Stimulated activated effector memory CD8-positive, alpha-beta T cell treated with anti-CD3 and anti-CD28 coated beads, Interleukin-12 subunit alpha, Interleukin-12 subunit beta, amount 100 ng/mL, for 72 hours (primary cell): ENCODE results near the gene DMRT1.
"Not testable (repeated sequence)": the region's sequence is repeated elsewhere in the genome, so short reads cannot be mapped to it uniquely, and the experiment has no call there.

Experiments used
- ATAC-seq: fragments of 150-1000 bp; cut with Tn5 transposase; 2 replicates; pipeline ENCODE4 v1.10.0; 2021
- DNase-seq, 2 donors: peaks; one replicate each; pipeline ENCODE4 v3.0.0; 2021 to 2022; ENCODE audit warnings: low spot score in 2 of 2
- H3K27ac Mint-ChIP-seq: one replicate; pipeline ENCODE4 v1.8.0; 2022; ENCODE audit warnings: mild to moderate bottlenecking, mixed read lengths
- H3K36me3 Mint-ChIP-seq: one replicate; pipeline ENCODE4 v1.8.0; 2022; ENCODE audit warnings: mild to moderate bottlenecking, mixed read lengths
- H3K4me1 Mint-ChIP-seq: one replicate; pipeline ENCODE4 v1.8.0; 2022; ENCODE audit warnings: mixed read lengths
- H3K4me3 Mint-ChIP-seq: one replicate; pipeline ENCODE4 v1.8.0; 2022; ENCODE audit warnings: mild to moderate bottlenecking, mixed read lengths
- H3K9me3 Mint-ChIP-seq: one replicate; pipeline ENCODE4 v1.8.0; 2022; ENCODE audit warnings: mixed read lengths

DMRT1 gene

DNA sequence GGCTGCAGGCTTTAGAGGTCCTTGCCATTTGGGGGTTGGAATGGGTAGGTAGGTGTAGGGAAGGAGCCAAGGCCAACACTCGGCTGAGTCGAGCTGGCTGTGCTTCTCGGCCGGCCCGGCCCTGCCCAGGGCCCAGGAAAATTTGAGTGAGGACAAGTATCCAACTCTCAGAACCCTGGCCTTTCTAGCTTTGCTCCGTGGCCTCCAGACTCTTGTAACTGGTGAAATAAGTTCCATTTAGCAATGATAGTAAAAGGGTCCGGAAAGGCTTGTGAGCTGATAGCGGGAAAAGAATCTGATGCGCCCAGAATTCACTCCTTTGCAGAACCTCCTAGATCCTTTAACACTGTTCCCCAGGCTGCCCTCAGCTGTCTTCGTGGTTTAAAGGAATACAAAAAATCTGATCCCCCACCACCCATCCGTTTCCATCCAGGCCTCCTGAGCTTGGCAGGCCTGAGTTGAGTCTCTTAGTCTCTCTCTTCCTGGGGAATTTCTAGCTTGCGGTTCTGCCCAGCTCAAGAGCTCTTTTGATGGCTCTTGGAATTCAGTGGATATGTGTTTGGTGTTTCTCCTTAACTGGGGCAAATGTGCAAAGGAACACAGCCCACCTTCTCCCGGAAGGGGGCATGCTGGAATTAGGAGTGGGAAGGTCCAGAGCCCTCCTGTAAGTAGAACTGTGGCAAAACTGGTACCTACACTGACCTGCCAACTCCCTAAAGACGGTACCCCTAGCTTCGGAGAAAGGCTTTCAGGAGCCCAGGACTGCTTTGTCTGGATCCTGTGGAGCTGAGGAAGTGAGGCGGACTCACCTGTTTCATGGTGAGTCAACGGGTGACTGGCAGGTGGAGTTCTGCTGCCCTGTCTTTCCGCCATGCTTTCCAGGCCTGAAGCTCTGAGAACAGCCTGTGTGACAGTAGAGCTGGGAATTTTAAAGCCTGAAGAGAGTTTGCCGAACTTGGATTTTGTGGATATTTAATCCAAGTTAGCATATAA is 136.6 kb downstream of the DMRT1 start:
- no peak overlapping the region for H3K27ac Mint-ChIP-seq
- H3K4me3 Mint-ChIP-seq: no peak overlapping the region

DNA sequence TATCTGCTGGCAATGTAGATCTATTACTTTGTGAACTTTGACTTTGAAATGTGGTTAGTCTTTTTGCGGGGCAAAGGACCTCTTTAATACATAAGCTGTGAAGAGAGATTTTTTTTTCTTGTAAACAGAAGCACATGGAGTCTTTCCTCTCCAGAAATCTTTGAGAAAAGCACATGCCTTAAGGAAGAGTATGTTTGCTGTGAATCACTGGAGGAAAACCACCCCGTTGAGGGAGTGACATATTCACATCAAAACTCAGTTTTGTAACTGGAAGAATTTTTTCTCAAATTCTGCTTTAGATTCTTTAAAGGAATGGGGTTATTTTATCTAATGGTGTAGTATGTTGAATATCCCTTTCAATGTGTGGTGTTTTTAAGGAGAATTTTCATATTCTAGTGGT is 138.5 kb downstream of the DMRT1 start:
- ATAC-seq: no peak
- Mint-ChIP-seq H3K4me1 (no peaks in the 10 kb centered on the region), H3K27ac (no peak overlapping the region)

More for the DNA sequence above, 136.6 kb downstream of the DMRT1 start:
- Mint-ChIP-seq H3K4me1 (no peaks in the 10 kb centered on the region), H3K9me3 (no peaks in the 10 kb centered on the region), H3K36me3 (peaks cover 6% of the 10 kb centered on the region)
- ATAC-seq: no peak
- no peak for DNase-seq

DNA sequence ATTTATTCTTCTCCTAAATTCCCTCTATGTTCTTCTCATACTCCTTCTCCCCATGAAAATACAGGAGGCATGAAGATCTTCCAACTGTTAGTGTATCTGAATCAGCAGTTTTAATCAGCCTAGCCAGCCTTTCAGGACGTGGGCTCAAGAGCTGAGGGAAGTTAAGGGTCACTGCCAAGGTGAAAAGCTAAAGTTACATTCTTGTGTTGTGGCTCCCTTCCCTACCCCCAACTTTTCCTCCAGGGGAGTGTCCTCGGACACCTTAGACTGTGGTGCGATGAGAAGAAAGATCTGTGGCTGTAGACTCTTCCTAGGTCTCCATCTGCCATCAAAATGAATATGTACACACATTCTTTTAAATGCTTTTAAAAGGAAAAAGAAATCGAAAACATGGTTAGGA is 139.1 kb downstream of the DMRT1 start:
- no peaks in the 10 kb centered on the region for H3K4me1 Mint-ChIP-seq
- ATAC-seq (no peak), DNase-seq (no peak)
- H3K4me3 Mint-ChIP-seq: no peak overlapping the region
- H3K36me3 Mint-ChIP-seq: no peaks in the 10 kb centered on the region
- H3K9me3 Mint-ChIP-seq: no peaks in the 10 kb centered on the region
- H3K27ac Mint-ChIP-seq: no peak overlapping the region

More for the DNA sequence above, 138.5 kb downstream of the DMRT1 start:
- H3K36me3 Mint-ChIP-seq: peaks cover 3% of the 10 kb centered on the region
- DNase-seq: no peak
- no peaks in the 10 kb centered on the region for H3K9me3 Mint-ChIP-seq
- no peak overlapping the region for H3K4me3 Mint-ChIP-seq

DNA sequence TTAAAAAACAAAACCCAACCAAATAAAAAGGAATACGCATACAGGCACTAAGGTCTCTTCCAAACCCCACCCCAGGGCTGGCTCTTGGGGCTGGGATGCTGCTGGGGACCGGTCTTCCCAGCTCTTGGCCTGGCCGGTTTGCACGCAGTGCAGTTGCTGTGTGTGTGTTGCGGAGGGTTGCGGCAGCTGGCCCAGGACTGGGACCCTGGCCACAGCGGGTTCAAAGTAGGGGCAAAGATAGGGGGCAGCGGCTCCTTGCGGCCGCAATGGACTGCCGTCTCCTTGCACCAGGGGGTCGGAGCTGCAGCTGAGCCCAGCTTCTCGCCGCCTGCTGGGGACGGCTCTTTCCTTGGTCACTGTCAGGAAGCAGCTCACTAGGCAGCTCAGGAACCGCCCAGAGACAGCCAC is 140.0 kb downstream of the DMRT1 start:
- Mint-ChIP-seq H3K4me1 (no peaks in the 10 kb centered on the region), H3K4me3 (no peak overlapping the region), H3K9me3 (no peaks in the 10 kb centered on the region), H3K27ac (no peak overlapping the region), H3K36me3 (no peaks in the 10 kb centered on the region)
- no peak for ATAC-seq
- no peak for DNase-seq

DNA sequence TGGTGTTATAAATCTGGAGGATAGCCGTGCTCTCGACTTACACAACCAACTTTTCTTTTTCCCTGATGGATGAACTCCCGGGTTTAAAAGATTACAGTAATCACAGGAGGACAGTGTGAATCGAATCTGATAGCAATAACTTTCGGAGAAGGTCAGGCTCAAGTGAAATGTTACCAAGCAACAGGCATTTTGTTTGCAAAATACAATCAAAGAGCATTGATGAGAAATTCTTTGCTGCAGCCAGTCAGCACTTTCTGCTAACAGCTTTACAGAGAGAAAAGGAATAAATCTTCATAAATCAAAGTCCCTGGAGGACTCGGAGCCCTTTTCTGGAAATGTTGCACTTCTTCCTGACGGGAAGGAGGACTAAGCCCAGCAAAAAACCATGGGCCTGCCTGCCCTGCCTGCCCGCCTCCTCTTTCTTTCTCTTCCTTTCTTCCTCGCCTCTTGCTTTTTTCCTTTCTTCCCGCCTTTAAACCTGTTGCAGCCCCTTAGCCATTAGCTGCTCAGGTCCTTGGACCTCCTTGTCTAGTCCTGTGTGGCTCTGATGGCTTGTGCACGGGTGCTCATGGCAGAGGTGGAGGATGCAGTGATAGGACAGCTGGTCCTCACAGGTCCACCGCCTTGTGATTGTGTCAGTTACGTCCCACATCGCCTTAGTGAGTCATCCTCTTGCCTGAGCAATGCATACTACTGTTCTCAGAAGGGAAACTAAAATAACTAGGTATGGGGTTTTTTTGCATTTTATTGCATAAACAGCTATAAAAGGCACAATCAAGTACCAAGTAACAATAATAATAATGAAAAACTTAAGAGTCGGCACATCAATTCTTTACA is 141.1 kb downstream of the DMRT1 start:
- Mint-ChIP-seq H3K4me1 (no peaks in the 10 kb centered on the region), H3K9me3 (no peaks in the 10 kb centered on the region), H3K4me3 (no peak overlapping the region), H3K27ac (no peak overlapping the region), H3K36me3 (no peaks in the 10 kb centered on the region)
- DNase-seq: no peak
- peak; percentile 62 for ATAC-seq

DNA sequence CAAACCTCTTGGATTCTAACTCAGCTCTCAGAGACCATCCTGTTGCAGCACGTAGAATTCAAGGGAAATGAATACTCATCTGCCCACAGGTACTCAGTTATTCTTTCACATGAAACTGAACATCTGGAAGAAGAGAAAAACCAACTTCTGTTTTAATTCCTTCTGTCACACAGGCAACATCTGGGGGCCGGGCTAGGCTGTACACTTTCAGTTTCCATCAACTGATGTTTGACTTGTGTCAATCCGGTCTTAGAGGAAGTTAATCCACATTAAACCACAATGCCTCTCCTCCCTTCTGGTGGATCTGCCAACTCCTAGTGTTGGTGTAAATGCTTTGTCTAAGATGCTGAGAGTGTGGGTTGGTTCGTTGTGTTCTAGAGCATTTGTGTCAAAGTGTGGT is 152.5 kb downstream of the DMRT1 start:
- ATAC-seq: no peak
- H3K4me1 Mint-ChIP-seq: no peaks in the 10 kb centered on the region
- H3K9me3 Mint-ChIP-seq: no peaks in the 10 kb centered on the region

DNA sequence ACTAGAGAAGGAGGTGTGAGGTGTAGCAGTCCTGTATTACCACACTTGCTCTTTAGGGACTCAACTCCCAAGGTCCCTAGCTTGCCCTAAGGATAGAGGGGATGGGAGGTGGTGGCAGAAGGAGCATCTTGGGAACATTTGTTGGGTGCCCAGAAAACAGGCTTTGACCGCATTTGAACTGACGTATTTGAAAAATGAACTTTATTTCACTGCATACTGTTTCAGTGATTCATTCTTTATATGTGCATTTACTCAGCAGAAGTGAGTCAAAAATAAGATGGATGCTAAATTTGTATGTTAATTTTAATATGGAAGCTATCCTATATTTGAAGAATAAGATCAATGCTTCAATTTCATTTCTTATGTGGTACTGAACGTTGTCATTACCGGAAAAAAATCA is 153.7 kb downstream of the DMRT1 start:
- no peaks in the 10 kb centered on the region for H3K9me3 Mint-ChIP-seq
- no peaks in the 10 kb centered on the region for H3K4me1 Mint-ChIP-seq
- no peak overlapping the region for H3K4me3 Mint-ChIP-seq
- H3K36me3 Mint-ChIP-seq: no peaks in the 10 kb centered on the region
- DNase-seq: no peak
- no peak for ATAC-seq
- H3K27ac Mint-ChIP-seq: no peak overlapping the region

More for the DNA sequence above, 152.5 kb downstream of the DMRT1 start:
- Mint-ChIP-seq H3K4me3 (no peak overlapping the region), H3K27ac (no peak overlapping the region), H3K36me3 (no peaks in the 10 kb centered on the region)
- no peak for DNase-seq

DNA sequence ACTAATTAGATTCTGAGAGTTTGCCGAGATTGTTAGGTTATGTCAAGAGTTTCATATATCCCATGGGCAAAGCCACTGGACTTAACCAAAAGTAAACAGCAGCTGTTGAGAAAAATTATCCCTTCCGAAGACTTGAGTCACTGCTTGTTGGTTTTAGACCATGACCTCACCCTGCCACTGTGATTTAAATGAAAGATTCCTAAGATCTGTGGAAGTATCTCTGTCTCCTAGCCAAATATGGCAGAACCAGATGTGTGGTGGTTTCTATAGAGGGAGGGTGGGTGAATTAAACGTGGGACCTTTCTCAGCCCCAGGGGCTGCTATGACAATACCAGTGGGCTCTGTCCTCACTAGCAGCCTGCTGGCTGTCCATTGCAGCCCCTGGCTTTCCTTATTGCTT is 154.3 kb downstream of the DMRT1 start:
- no peaks in the 10 kb centered on the region for H3K36me3 Mint-ChIP-seq
- DNase-seq (no peak), ATAC-seq (no peak)

DNA sequence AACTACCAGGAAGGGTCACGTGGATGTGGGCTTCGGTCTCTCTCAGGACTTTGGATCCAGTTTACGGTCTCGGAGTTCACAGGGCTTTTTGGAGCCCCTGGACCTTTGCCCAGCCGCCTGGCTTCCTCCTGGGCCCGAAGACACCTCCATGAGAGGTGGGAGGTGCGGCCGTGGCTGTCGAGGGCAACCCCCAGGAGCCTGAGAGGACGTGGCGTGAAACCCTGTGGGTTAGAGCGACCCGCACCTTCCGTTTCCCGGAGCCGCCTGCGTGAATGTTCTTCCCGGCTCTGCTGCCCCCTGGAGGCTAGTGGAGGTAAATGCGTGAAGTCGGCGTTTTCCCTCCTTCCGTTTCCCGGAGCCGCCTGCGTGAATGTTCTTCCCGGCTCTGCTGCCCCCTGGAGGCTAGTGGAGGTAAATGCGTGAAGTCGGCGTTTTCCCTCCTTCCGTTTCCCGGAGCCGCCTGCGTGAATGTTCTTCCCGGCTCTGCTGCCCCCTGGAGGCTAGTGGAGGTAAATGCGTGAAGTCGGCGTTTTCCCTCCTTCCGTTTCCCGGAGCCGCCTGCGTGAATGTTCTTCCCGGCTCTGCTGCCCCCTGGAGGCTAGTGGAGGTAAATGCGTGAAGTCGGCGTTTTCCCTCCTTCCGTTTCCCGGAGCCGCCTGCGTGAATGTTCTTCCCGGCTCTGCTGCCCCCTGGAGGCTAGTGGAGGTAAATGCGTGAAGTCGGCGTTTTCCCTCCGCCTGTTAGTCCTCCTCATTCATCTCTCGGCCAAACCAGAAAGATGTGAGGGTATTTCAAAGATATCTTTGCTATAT is 157.0 kb downstream of the DMRT1 start:
- not testable (repeated sequence) for DNase-seq, H3K4me3 Mint-ChIP-seq, ATAC-seq

More for the DNA sequence above, 154.3 kb downstream of the DMRT1 start:
- H3K27ac Mint-ChIP-seq: no peak overlapping the region
- no peak overlapping the region for H3K4me3 Mint-ChIP-seq
- H3K9me3 Mint-ChIP-seq: no peaks in the 10 kb centered on the region
- no peaks in the 10 kb centered on the region for H3K4me1 Mint-ChIP-seq

DNA sequence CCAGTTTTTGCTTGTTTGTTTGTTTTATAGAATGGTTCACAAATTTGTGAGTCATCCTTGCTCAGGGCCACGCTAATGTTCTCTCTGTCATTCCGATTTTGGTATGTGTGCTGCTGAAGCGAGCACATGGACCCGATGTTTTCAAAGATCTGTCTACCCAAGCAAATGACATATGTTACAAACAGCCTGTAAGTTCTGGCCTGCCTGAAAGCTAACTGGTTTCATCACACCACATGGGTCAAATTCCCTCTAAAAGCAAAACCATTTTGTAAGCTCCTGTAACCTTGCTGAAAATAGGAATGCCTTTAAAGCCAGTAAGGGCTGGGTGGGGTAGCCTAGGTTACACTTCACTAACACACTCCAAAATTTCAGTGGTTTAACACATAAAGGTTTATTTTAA is 160.3 kb downstream of the DMRT1 start:
- H3K4me1 Mint-ChIP-seq: no peaks in the 10 kb centered on the region
- H3K27ac Mint-ChIP-seq: no peak overlapping the region
- H3K4me3 Mint-ChIP-seq: no peak overlapping the region
- no peaks in the 10 kb centered on the region for H3K36me3 Mint-ChIP-seq
- no peak for DNase-seq
- no peak for ATAC-seq
- no peaks in the 10 kb centered on the region for H3K9me3 Mint-ChIP-seq

More for the DNA sequence above, 157.0 kb downstream of the DMRT1 start:
- H3K9me3 Mint-ChIP-seq, H3K36me3 Mint-ChIP-seq, H3K27ac Mint-ChIP-seq, H3K4me1 Mint-ChIP-seq: not testable (repeated sequence)

DNA sequence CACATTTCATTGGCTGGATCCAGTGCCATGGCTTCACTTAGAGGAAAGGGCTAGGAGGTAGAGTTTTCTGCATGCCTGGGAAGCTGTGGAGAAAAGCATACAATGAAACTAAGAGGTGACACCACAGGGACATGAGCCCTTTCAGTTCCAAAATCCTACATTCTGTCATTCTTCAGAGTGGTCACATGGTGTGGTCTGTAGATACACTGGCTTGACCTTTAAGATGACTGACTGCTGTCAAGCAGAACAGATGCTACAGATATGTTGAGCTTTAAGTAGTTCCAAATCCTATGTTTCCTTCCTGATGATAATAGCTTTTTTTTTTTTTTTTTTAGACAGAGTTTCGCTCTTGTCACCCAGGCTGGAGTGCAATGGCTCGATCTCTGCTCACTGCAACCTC is 161.2 kb downstream of the DMRT1 start:
- H3K36me3 Mint-ChIP-seq: no peaks in the 10 kb centered on the region
- DNase-seq (no peak), ATAC-seq (no peak)
- H3K4me3 Mint-ChIP-seq: no peak overlapping the region
- H3K4me1 Mint-ChIP-seq: no peaks in the 10 kb centered on the region
- H3K9me3 Mint-ChIP-seq: no peaks in the 10 kb centered on the region
- no peak overlapping the region for H3K27ac Mint-ChIP-seq

DNA sequence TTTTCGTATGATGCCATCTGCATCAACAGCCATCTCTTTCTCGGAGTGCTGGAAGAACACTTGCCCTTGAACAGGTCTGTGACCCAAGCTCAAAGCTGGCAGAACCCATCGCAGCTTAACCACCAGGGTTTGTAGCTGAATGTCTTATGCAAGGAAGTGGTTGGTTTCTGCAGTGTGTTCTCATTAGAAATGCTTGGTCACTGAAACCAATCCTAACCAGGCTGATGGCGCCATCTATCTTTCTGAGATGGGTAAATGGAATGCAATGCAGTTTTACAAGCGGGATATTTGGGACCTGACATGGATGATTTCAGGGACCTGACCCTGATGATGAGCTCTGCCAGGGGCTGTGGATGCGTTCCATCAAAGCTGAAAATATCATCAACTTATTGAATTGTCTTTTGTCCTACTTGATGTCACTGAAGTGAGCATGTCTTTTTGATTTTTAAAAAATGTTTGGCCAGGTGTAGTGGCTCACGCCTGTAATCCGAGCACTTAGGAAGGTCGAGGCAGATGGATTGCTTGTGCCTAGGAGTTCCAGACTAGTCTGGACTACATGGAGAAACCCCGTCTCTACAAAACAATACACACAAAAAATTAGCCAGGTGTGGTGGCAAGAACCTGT is 163.7 kb downstream of the DMRT1 start:
- Mint-ChIP-seq H3K27ac (no peak overlapping the region), H3K4me1 (peaks cover 11% of the 10 kb centered on the region), H3K4me3 (no peak overlapping the region), H3K36me3 (no peaks in the 10 kb centered on the region), H3K9me3 (no peaks in the 10 kb centered on the region)
- ATAC-seq (peak; percentile 54), DNase-seq (no peak)

DNA sequence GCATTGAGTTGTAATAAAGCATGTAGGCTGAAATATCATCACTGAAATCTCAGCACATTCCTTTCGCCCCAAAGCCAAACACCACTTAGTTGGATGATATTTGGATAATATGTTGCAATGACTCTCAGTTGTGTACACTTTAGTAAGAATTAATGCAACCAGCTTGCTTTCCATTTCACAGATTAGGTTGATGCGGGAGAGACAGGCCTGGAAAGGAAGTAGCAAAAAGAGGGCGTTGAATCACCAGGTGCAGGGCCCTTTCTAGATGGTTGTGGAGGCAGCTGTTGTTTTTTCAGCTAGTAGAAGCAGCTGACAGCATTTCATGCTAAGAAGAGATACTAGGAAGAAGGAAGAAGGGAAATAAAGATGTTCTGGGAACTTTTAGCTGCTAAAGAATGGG is 165.8 kb downstream of the DMRT1 start:
- H3K4me1 Mint-ChIP-seq: peaks cover 11% of the 10 kb centered on the region

DNA sequence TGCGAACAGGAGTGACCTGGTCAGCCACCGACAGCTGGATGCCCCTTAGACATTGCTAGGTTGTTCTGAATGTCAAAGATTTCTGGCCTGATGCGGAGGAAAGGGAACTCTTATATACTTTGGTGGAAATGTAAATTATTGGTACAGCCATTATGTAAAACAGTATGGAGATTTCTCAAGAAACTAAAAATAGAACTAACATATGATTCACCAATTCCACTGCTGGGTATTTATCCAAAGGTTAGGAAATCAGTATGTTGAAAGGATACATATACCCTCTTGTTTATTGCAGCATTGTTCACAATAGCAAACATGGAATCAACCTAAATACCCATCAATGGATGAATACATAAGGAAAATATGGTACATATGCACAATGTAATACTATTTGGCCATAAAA is 166.7 kb downstream of the DMRT1 start:
- no peak overlapping the region for H3K27ac Mint-ChIP-seq
- DNase-seq (no peak), ATAC-seq (no peak)
- H3K4me3 Mint-ChIP-seq: no peak overlapping the region
- H3K36me3 Mint-ChIP-seq: no peaks in the 10 kb centered on the region
- peaks cover 11% of the 10 kb centered on the region for H3K4me1 Mint-ChIP-seq
- no peaks in the 10 kb centered on the region for H3K9me3 Mint-ChIP-seq

More for the DNA sequence above, 165.8 kb downstream of the DMRT1 start:
- no peak overlapping the region for H3K27ac Mint-ChIP-seq
- H3K9me3 Mint-ChIP-seq: no peaks in the 10 kb centered on the region
- ATAC-seq (no peak), DNase-seq (no peak)
- no peak overlapping the region for H3K4me3 Mint-ChIP-seq
- H3K36me3 Mint-ChIP-seq: no peaks in the 10 kb centered on the region
